Measurements from ENCODE around the gene AP2A1. TPM values are rescaled to one million over a fixed set of nuclear protein-coding genes. Genes with fewer than 3 reads are reported as not detected.

Gene AP2A1
- total and polyA plus RNA-seq, 9 of the 15 experiments (the other 6 are each of a cell fraction or from before 2014, with no cell fraction given): 0.55 to 150 (median 31.9) TPM

DNA sequence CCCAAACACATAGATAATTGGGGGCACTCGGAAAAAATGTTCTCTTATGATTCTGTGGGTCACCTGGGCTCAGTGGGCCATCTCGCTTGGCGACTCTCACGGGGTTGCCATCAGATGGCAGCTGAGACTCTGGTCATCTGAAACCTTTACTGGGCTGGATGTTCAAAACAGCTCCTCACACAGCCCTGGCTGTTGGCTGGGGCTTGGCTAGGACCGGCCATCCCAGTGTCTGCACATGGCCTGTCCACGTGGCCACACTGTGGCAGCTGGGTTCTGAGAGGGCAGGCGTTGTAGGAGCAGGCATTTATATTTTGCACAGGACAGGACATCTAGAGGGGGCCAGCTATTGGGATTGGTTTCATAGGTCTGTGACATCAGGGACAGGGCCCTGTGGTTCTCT lies 66.8 kb downstream of the AP2A1 start:
- no TSS peak for BruUV-seq (replicated peaks)
- ATAC-seq (no peak), FAIRE-seq (no peak), DNase-seq (ENCODE audit: extremely low read depth in 1 of 4, low spot score in 3 of 4) (no peak)
- Histone ChIP-seq H3K27me3 (ENCODE audit: control insufficient read depth in 2 of 2, insufficient read depth in 2 of 2, low read length in 2 of 2) (no peaks in the 10 kb centered on the region), H4K20me1 (replicated peaks; ENCODE audit: control insufficient read depth, insufficient read depth, low read length) (no peaks in the 10 kb centered on the region), H2AFZ (ENCODE audit: low read depth, low read length) (no peak overlapping the region), H3K4me1 (replicated peaks in 1 of 2; ENCODE audit: control insufficient read depth in 2 of 2, insufficient read depth in 2 of 2, low read length in 2 of 2) (peaks cover 0 to 17% of the 10 kb centered on the region in 2 experiments; a peak in 1 of 5 replicates), H3K9me1 (ENCODE audit: control insufficient read depth, insufficient read depth, low read length) (peaks cover 2% of the 10 kb centered on the region), H3K27ac (ENCODE audit: extremely low read depth, low read depth, low read length) (no peak overlapping the region), H3K4me2 (ENCODE audit: insufficient read depth, low read length) (no peak overlapping the region), H3K9ac (ENCODE audit: insufficient read depth in 1 of 2, low read depth in 2 of 2, low read length in 2 of 2) (no peak overlapping the region), H3K79me2 (ENCODE audit: control insufficient read depth, insufficient read depth, low read length) (no peaks in the 10 kb centered on the region), H3K36me3 (ENCODE audit: control insufficient read depth, insufficient read depth, low read length) (peaks cover 98% of the 10 kb centered on the region), H3K9me3 (replicated peaks; ENCODE audit: control insufficient read depth, insufficient read depth, low read depth, low read length) (no peaks in the 10 kb centered on the region), H3K4me3 (no peak overlapping the region)
- WGBS (ENCODE audit: insufficient coverage, low coverage, missing lambda C conversion rate): 83% methylated on average over 7 of the region's 7 CpGs
- in situ Hi-C loops (cut with MboI): no loop called here
- ChIA-PET CTCF (ENCODE audit: low intra/inter-chr PET ratio) (no interaction called here), POLR2A (interaction anchor here (1.2 kb wide), 1 partner anchor 13 kb away, joined by 3 read pairs; no protein-coding TSS in a partner anchor)
- TF ChIP-seq PHB2 (IDR thresholded peaks at IDR 0.05; ENCODE audit: low read depth) (no peak), RBM25 (IDR thresholded peaks at IDR 0.05; ENCODE audit: low read depth, low read length, severe bottlenecking) (no peak), NCOA1 (IDR thresholded peaks at IDR 0.05; ENCODE audit: low read depth) (no peak), XRCC4 (IDR thresholded peaks at IDR 0.05; ENCODE audit: extremely low read depth, insufficient read depth, insufficient read length) (no peak), PRPF4 (IDR thresholded peaks at IDR 0.05; ENCODE audit: insufficient read depth, low read depth, low read length, poor library complexity, severe bottlenecking) (no peak), MTF1 (CRISPR knock-in tag; IDR thresholded peaks at IDR 0.05; ENCODE audit: borderline replicate concordance) (no peak), CBX8 (IDR thresholded peaks at IDR 0.05; ENCODE audit: borderline replicate concordance, extremely low read depth, low read depth, low read length, poor library complexity, severe bottlenecking) (no peak), SIN3B (IDR thresholded peaks at IDR 0.05; ENCODE audit: low read depth) (no peak), ELF4 (CRISPR knock-in tag; IDR thresholded peaks at IDR 0.05) (no peak), SRSF1 (IDR thresholded peaks at IDR 0.05; ENCODE audit: low read depth, low read length) (no peak), ETV5 (CRISPR knock-in tag; IDR thresholded peaks at IDR 0.05; ENCODE audit: low read depth) (no peak), ATF1 (CRISPR knock-in tag; IDR thresholded peaks at IDR 0.05) (no peak), ATF1 (tag; IDR thresholded peaks at IDR 0.05) (no peak), LEF1 (IDR thresholded peaks at IDR 0.05) (no peak), U2AF1 (optimal IDR thresholded peaks at IDR 0.05; ENCODE audit: low read depth, low read length) (no peak)
- TF ChIP-seq, protein P1, sequence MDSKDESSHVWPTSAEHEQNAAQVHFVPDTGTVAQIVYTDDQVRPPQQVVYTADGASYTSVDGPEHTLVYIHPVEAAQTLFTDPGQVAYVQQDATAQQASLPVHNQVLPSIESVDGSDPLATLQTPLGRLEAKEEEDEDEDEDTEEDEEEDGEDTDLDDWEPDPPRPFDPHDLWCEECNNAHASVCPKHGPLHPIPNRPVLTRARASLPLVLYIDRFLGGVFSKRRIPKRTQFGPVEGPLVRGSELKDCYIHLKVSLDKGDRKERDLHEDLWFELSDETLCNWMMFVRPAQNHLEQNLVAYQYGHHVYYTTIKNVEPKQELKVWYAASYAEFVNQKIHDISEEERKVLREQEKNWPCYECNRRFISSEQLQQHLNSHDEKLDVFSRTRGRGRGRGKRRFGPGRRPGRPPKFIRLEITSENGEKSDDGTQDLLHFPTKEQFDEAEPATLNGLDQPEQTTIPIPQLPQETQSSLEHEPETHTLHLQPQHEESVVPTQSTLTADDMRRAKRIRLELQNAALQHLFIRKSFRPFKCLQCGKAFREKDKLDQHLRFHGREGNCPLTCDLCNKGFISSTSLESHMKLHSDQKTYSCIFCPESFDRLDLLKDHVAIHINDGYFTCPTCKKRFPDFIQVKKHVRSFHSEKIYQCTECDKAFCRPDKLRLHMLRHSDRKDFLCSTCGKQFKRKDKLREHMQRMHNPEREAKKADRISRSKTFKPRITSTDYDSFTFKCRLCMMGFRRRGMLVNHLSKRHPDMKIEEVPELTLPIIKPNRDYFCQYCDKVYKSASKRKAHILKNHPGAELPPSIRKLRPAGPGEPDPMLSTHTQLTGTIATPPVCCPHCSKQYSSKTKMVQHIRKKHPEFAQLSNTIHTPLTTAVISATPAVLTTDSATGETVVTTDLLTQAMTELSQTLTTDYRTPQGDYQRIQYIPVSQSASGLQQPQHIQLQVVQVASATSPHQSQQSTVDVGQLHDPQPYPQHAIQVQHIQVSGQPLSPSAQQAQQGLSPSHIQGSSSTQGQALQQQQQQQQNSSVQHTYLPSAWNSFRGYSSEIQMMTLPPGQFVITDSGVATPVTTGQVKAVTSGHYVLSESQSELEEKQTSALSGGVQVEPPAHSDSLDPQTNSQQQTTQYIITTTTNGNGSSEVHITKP (IDR thresholded peaks at IDR 0.05; ENCODE audit: partially characterized antibody): no peak
- TF ChIP-seq, protein P2, sequence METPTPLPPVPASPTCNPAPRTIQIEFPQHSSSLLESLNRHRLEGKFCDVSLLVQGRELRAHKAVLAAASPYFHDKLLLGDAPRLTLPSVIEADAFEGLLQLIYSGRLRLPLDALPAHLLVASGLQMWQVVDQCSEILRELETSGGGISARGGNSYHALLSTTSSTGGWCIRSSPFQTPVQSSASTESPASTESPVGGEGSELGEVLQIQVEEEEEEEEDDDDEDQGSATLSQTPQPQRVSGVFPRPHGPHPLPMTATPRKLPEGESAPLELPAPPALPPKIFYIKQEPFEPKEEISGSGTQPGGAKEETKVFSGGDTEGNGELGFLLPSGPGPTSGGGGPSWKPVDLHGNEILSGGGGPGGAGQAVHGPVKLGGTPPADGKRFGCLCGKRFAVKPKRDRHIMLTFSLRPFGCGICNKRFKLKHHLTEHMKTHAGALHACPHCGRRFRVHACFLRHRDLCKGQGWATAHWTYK (CRISPR knock-in tag; IDR thresholded peaks at IDR 0.05): no peak
- intact Hi-C loops (cut with micrococcal nuclease): no loop called here
